ENCODE measurements around the gene CCDC142.

DNA sequence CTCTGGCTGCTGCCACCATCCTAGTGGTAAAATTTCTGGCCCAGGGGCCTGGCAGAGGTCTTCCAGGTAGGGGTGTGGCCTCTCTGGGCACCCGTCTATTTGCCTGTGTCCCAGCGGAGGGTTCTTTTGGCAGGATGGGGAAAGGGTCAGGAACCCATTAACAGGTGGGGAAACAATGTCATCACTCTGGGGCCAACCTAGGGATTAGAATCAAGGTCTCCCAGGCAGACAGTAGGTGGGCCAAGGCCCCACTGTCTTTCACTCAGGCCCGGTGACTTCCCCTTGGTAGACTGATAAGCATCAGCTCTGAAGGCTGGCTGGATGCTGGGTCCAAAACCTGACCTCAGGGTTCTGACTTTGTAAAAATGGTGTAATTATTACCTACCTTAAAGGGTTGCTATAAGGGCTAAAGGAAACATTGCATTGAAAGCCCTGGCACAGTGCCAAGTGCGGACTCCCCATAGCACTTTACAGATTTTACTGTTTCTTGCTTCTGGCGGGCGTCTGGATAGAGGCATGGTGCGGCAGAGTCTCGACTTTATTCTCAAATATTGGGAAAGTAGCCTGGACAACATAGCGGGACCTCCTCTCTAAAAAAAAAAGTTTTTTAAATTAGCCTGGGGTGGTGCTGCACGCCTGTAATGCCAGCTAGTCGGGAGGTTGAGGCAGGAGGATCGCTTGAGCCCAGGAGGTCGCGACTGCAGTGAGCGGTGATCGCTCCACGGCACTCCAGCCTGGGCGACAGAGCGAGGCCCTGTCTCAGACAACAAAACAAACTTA, 14.4 kb upstream of the CCDC142 start:
- TF ChIP-seq EZH2 (IDR thresholded peaks at IDR 0.05; ENCODE audit: borderline replicate concordance, low read depth, low read length, poor library complexity, severe bottlenecking) = no peak
- TF ChIP-seq, protein P1, sequence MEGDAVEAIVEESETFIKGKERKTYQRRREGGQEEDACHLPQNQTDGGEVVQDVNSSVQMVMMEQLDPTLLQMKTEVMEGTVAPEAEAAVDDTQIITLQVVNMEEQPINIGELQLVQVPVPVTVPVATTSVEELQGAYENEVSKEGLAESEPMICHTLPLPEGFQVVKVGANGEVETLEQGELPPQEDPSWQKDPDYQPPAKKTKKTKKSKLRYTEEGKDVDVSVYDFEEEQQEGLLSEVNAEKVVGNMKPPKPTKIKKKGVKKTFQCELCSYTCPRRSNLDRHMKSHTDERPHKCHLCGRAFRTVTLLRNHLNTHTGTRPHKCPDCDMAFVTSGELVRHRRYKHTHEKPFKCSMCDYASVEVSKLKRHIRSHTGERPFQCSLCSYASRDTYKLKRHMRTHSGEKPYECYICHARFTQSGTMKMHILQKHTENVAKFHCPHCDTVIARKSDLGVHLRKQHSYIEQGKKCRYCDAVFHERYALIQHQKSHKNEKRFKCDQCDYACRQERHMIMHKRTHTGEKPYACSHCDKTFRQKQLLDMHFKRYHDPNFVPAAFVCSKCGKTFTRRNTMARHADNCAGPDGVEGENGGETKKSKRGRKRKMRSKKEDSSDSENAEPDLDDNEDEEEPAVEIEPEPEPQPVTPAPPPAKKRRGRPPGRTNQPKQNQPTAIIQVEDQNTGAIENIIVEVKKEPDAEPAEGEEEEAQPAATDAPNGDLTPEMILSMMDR (conservative IDR thresholded peaks at IDR 0.05; ENCODE audit: low read depth, low read length) = no peak
